ENCODE results near the gene PMEL. TPM values are rescaled to one million over a fixed set of nuclear protein-coding genes. Genes with fewer than 3 reads are reported as not detected.
A peak's percentile ranks its signal among the peaks of the same experiment; 100 is the strongest.

Gene PMEL
- total RNA-seq, 1 experiment from 2014 or later: 72.2 TPM

- TF ChIP-seq SMAD4 (CRISPR knock-in tag; IDR thresholded peaks at IDR 0.05): no peak
Measured at GRCh38 chr12:55974308-55974730, 8.5 kb upstream of the PMEL start (continued).

GRCh38 chr12:55973599-55974307, 7.9 kb upstream of the PMEL start, which contains the start of gene RAB5B:
Gene RAB5B, plus strand, starts transcription at chr12:55974078. Its CDS starts 12,883 bp downstream, at chr12:55986961.
- Mint-ChIP-seq H3K27ac (no peak within 1 kb of the TSS), H3K4me3 (no peak within 1 kb of the TSS), H3K36me3 (peaks cover 37% of the 10 kb centered on the region), H3K9me3 (no peaks in the 10 kb centered on the region), H3K4me1 (no peaks in the 10 kb centered on the region; the same call in 1 of the 2 replicates), H3K27me3 (ENCODE audit: low read depth) (no peaks in the 10 kb centered on the region)
- ChIA-PET POLR2A (interaction anchor here (0.6 to 2.1 kb wide), 29 partner anchors 8 to 1481 kb away, joined by 3 to 22 read pairs (median 5); partner anchors contain the start of genes CD63, DNAJC14, ERBB3 and IKZF4), CTCF (interaction anchor here (0.7 to 2.5 kb wide), 35 partner anchors 12 to 663 kb away, joined by 3 to 32 read pairs (median 4); partner anchors contain the start of genes CD63, DNAJC14, ERBB3 and IKZF4)
- DNase-seq (ENCODE audit: low spot score) (peak; percentile 99), ATAC-seq (peak; percentile 91)
- TF ChIP-seq EMX1 (CRISPR knock-in tag; IDR thresholded peaks at IDR 0.05): no peak
- TF ChIP-seq ZNF532 (CRISPR knock-in tag; IDR thresholded peaks at IDR 0.05; ENCODE audit: borderline replicate concordance): no peak
- TF ChIP-seq IRF1 (CRISPR knock-in tag; IDR thresholded peaks at IDR 0.05): peak; percentile 25; the same call in 1 of the 2 replicates
- no peak; the same call in 1 of the 2 replicates for TF ChIP-seq TEAD4 (CRISPR knock-in tag; IDR thresholded peaks at IDR 0.05)
- TF ChIP-seq HMGXB4 (CRISPR knock-in tag; IDR thresholded peaks at IDR 0.05): peak; percentile 74; the same call in 1 of the 2 replicates
- TF ChIP-seq RELA (CRISPR knock-in tag; IDR thresholded peaks at IDR 0.05; ENCODE audit: borderline replicate concordance): no peak
- no peak for TF ChIP-seq ATF3 (CRISPR knock-in tag; conservative IDR thresholded peaks at IDR 0.05)
- TF ChIP-seq ZNF121 (CRISPR knock-in tag; IDR thresholded peaks at IDR 0.05): no peak
- no peak for TF ChIP-seq OVOL2 (CRISPR knock-in tag; IDR thresholded peaks at IDR 0.05; ENCODE audit: borderline replicate concordance)
- TF ChIP-seq ZMAT4 (CRISPR knock-in tag; IDR thresholded peaks at IDR 0.05): no peak
- TF ChIP-seq STAT6 (CRISPR knock-in tag; conservative IDR thresholded peaks at IDR 0.05; ENCODE audit: low read depth): no peak
- no peak for TF ChIP-seq ELF4 (CRISPR knock-in tag; IDR thresholded peaks at IDR 0.05; ENCODE audit: low read depth)
- peak; percentile 62; the same call in 1 of the 2 replicates for TF ChIP-seq ARID4B (CRISPR knock-in tag; IDR thresholded peaks at IDR 0.05; ENCODE audit: borderline replicate concordance)
- peak; percentile 84 for TF ChIP-seq FOXK1 (CRISPR knock-in tag; IDR thresholded peaks at IDR 0.05)
- TF ChIP-seq TP53 (CRISPR knock-in tag; IDR thresholded peaks at IDR 0.05): no peak
- no peak for TF ChIP-seq ZNF263 (CRISPR knock-in tag; IDR thresholded peaks at IDR 0.05; ENCODE audit: low read depth)

All from WTC11 (cell line).